ENCODE data around the gene KIFC3. TPM values are rescaled to one million over a fixed set of nuclear protein-coding genes. Genes with fewer than 3 reads are reported as not detected.
"Not testable (repeated sequence)": the region's sequence is repeated elsewhere in the genome, so short reads cannot be mapped to it uniquely, and the experiment has no call there.

KIFC3 gene
- total and polyA plus RNA-seq, 2 donors (not counting 1 experiment from before 2014, with no cell fraction given), result 13.8 to 44.9 TPM

- Histone ChIP-seq H2AFZ (ENCODE audit: low read length) (no peak overlapping the region), H3K79me2 (ENCODE audit: control insufficient read depth, insufficient read depth, low read length) (no peaks in the 10 kb centered on the region), H4K20me1 (ENCODE audit: control insufficient read depth, extremely low read depth, insufficient read depth, low read length) (no peaks in the 10 kb centered on the region), H3K9me3 (ENCODE audit: control insufficient read depth, insufficient read depth, low read depth, low read length) (no peaks in the 10 kb centered on the region), H3K4me2 (ENCODE audit: extremely low read depth, insufficient read depth, low read length) (no peak overlapping the region), H3K27me3 (ENCODE audit: control insufficient read depth, insufficient read depth, low read length) (no peaks in the 10 kb centered on the region), H3K36me3 (ENCODE audit: control insufficient read depth, insufficient read depth, low read length) (peaks cover 7% of the 10 kb centered on the region), H3K4me3 (replicated peaks in 1 of 4; ENCODE audit: control extremely low read depth in 1 of 4, insufficient read depth in 1 of 4, low read depth in 3 of 4, low read length in 4 of 4) (no peak overlapping the region), H3K27ac (ENCODE audit: insufficient read depth, low read length) (peak overlapping the region; percentile 4), H3K4me1 (ENCODE audit: control insufficient read depth, extremely low read depth, insufficient read depth, low read length) (peaks cover 6% of the 10 kb centered on the region), H3K9ac (ENCODE audit: insufficient read depth, low read length) (no peak overlapping the region)
- peak; percentile 27 to 61 for DNase-seq (ENCODE audit: low read depth in 2 of 2)
- TF ChIP-seq EZH2 (IDR thresholded peaks at IDR 0.05; ENCODE audit: low read length, missing control alignments), result no peak
- TF ChIP-seq, protein P1, sequence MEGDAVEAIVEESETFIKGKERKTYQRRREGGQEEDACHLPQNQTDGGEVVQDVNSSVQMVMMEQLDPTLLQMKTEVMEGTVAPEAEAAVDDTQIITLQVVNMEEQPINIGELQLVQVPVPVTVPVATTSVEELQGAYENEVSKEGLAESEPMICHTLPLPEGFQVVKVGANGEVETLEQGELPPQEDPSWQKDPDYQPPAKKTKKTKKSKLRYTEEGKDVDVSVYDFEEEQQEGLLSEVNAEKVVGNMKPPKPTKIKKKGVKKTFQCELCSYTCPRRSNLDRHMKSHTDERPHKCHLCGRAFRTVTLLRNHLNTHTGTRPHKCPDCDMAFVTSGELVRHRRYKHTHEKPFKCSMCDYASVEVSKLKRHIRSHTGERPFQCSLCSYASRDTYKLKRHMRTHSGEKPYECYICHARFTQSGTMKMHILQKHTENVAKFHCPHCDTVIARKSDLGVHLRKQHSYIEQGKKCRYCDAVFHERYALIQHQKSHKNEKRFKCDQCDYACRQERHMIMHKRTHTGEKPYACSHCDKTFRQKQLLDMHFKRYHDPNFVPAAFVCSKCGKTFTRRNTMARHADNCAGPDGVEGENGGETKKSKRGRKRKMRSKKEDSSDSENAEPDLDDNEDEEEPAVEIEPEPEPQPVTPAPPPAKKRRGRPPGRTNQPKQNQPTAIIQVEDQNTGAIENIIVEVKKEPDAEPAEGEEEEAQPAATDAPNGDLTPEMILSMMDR (conservative IDR thresholded peaks at IDR 0.05 in 1 of 2, IDR thresholded peaks at IDR 0.05 in 1 of 2; ENCODE audit: low read depth in 1 of 2, low read length in 2 of 2), result no peak
Observed at GRCh38 chr16:57781741-57782606, 20.3 kb downstream of the KIFC3 start.

- Histone ChIP-seq H3K27me3 (ENCODE audit: control insufficient read depth, insufficient read depth, low read length) (no peaks in the 10 kb centered on the region), H3K27ac (ENCODE audit: insufficient read depth, low read length) (no peak overlapping the region), H3K4me2 (ENCODE audit: extremely low read depth, insufficient read depth, low read length) (no peak overlapping the region), H2AFZ (ENCODE audit: low read length) (no peak overlapping the region), H4K20me1 (ENCODE audit: control insufficient read depth, extremely low read depth, insufficient read depth, low read length) (no peaks in the 10 kb centered on the region), H3K9ac (ENCODE audit: insufficient read depth, low read length) (no peak overlapping the region), H3K4me3 (replicated peaks in 1 of 4; ENCODE audit: control extremely low read depth in 1 of 4, insufficient read depth in 1 of 4, low read depth in 3 of 4, low read length in 4 of 4) (no peak overlapping the region), H3K79me2 (ENCODE audit: control insufficient read depth, insufficient read depth, low read length) (no peaks in the 10 kb centered on the region), H3K36me3 (ENCODE audit: control insufficient read depth, insufficient read depth, low read length) (peaks cover 9% of the 10 kb centered on the region), H3K4me1 (ENCODE audit: control insufficient read depth, extremely low read depth, insufficient read depth, low read length) (no peaks in the 10 kb centered on the region), H3K9me3 (ENCODE audit: control insufficient read depth, insufficient read depth, low read depth, low read length) (no peaks in the 10 kb centered on the region)
- TF ChIP-seq, protein P1 (conservative IDR thresholded peaks at IDR 0.05 in 1 of 2, IDR thresholded peaks at IDR 0.05 in 1 of 2; ENCODE audit: low read depth in 1 of 2, low read length in 2 of 2), result no peak
- TF ChIP-seq EZH2 (IDR thresholded peaks at IDR 0.05; ENCODE audit: low read length, missing control alignments), result no peak
- no peak for DNase-seq (ENCODE audit: low read depth in 2 of 2)
Observed at GRCh38 chr16:57781349-57781740, 20.9 kb downstream of the KIFC3 start.

- not testable (repeated sequence) for H3K36me3 ChIP-seq (ENCODE audit: control insufficient read depth, insufficient read depth, low read length); H2AFZ ChIP-seq (ENCODE audit: low read length); H4K20me1 ChIP-seq (ENCODE audit: control insufficient read depth, extremely low read depth, insufficient read depth, low read length)
Observed at GRCh38 chr16:57779836-57780235, 22.5 kb downstream of the KIFC3 start.

More at GRCh38 chr16:57779836-57780235, 22.5 kb downstream of the KIFC3 start:
- not testable (repeated sequence) for H3K4me1 ChIP-seq (ENCODE audit: control insufficient read depth, extremely low read depth, insufficient read depth, low read length); H3K4me2 ChIP-seq (ENCODE audit: extremely low read depth, insufficient read depth, low read length); H3K4me3 ChIP-seq (replicated peaks in 1 of 4; ENCODE audit: control extremely low read depth in 1 of 4, insufficient read depth in 1 of 4, low read depth in 3 of 4, low read length in 4 of 4); H3K27me3 ChIP-seq (ENCODE audit: control insufficient read depth, insufficient read depth, low read length); H3K9ac ChIP-seq (ENCODE audit: insufficient read depth, low read length); H3K79me2 ChIP-seq (ENCODE audit: control insufficient read depth, insufficient read depth, low read length); DNase-seq (ENCODE audit: low read depth in 2 of 2); H3K9me3 ChIP-seq (ENCODE audit: control insufficient read depth, insufficient read depth, low read depth, low read length); H3K27ac ChIP-seq (ENCODE audit: insufficient read depth, low read length)
